ENCODE data around the gene CHPT1. TPM values are rescaled to one million over a fixed set of nuclear protein-coding genes. Genes with fewer than 3 reads are reported as not detected.
"Not testable (repeated sequence)": the region's sequence is repeated elsewhere in the genome, so short reads cannot be mapped to it uniquely, and the experiment has no call there.

CHPT1 gene
- total RNA-seq, 1 experiment from 2014 or later, result 36.4 TPM

GRCh38 chr12:101707131-101707782, 9.8 kb downstream of the CHPT1 start:
- in situ Hi-C loops (cut with HindIII; ENCODE audit: low pct_unique_long_range_greater_than_20kb, low sequenced_read_pairs), result no loop called here
- DNase-seq (ENCODE audit: low read depth), result no peak

GRCh38 chr12:101710288-101710687, 12.8 kb downstream of the CHPT1 start:
- no peak for DNase-seq (ENCODE audit: low read depth)
- in situ Hi-C loops (cut with HindIII; ENCODE audit: low pct_unique_long_range_greater_than_20kb, low sequenced_read_pairs), result no loop called here

- in situ Hi-C loops (cut with HindIII; ENCODE audit: low pct_unique_long_range_greater_than_20kb, low sequenced_read_pairs), result no loop called here
- no peak for DNase-seq (ENCODE audit: low read depth)
Observed at GRCh38 chr12:101713059-101713682, 15.7 kb downstream of the CHPT1 start.

- in situ Hi-C loops (cut with HindIII; ENCODE audit: low pct_unique_long_range_greater_than_20kb, low sequenced_read_pairs), result no loop called here
- DNase-seq (ENCODE audit: low read depth), result no peak
Observed at GRCh38 chr12:101713930-101714329, 16.5 kb downstream of the CHPT1 start.

GRCh38 chr12:101714877-101715444, 17.5 kb downstream of the CHPT1 start:
- DNase-seq (ENCODE audit: low read depth), result no peak
- in situ Hi-C loops (cut with HindIII; ENCODE audit: low pct_unique_long_range_greater_than_20kb, low sequenced_read_pairs), result no loop called here

GRCh38 chr12:101719566-101719965, 22.1 kb downstream of the CHPT1 start:
- no peak for DNase-seq (ENCODE audit: low read depth)
- in situ Hi-C loops (cut with HindIII; ENCODE audit: low pct_unique_long_range_greater_than_20kb, low sequenced_read_pairs), result no loop called here

GRCh38 chr12:101720118-101720517, 22.7 kb downstream of the CHPT1 start:
- DNase-seq (ENCODE audit: low read depth), result no peak
- in situ Hi-C loops (cut with HindIII; ENCODE audit: low pct_unique_long_range_greater_than_20kb, low sequenced_read_pairs), result no loop called here

- in situ Hi-C loops (cut with HindIII; ENCODE audit: low pct_unique_long_range_greater_than_20kb, low sequenced_read_pairs), result no loop called here
- DNase-seq (ENCODE audit: low read depth), result no peak
Observed at GRCh38 chr12:101722392-101722791, 25.0 kb downstream of the CHPT1 start.

GRCh38 chr12:101727098-101727497, 29.7 kb downstream of the CHPT1 start:
- DNase-seq (ENCODE audit: low read depth), result peak; percentile 5

GRCh38 chr12:101729842-101730241, 32.4 kb downstream of the CHPT1 start:
- DNase-seq (ENCODE audit: low read depth), result no peak
- in situ Hi-C loops (cut with HindIII; ENCODE audit: low pct_unique_long_range_greater_than_20kb, low sequenced_read_pairs), result no loop called here

More at GRCh38 chr12:101727098-101727497, 29.7 kb downstream of the CHPT1 start:
- in situ Hi-C loops (cut with HindIII; ENCODE audit: low pct_unique_long_range_greater_than_20kb, low sequenced_read_pairs), result no loop called here

GRCh38 chr12:101732318-101732717, 34.9 kb downstream of the CHPT1 start:
- in situ Hi-C loops (cut with HindIII; ENCODE audit: low pct_unique_long_range_greater_than_20kb, low sequenced_read_pairs), result no loop called here
- no peak for DNase-seq (ENCODE audit: low read depth)

- in situ Hi-C loops (cut with HindIII; ENCODE audit: low pct_unique_long_range_greater_than_20kb, low sequenced_read_pairs), result no loop called here
Observed at GRCh38 chr12:101733166-101733565, 35.7 kb downstream of the CHPT1 start.

GRCh38 chr12:101734482-101734881, 37.0 kb downstream of the CHPT1 start:
- in situ Hi-C loops (cut with HindIII; ENCODE audit: low pct_unique_long_range_greater_than_20kb, low sequenced_read_pairs); DNase-seq (ENCODE audit: low read depth): not testable (repeated sequence)

More at GRCh38 chr12:101733166-101733565, 35.7 kb downstream of the CHPT1 start:
- DNase-seq (ENCODE audit: low read depth), result peak; percentile 65

GRCh38 chr12:101737476-101737875, 40.0 kb downstream of the CHPT1 start:
- in situ Hi-C loops (cut with HindIII; ENCODE audit: low pct_unique_long_range_greater_than_20kb, low sequenced_read_pairs), result no loop called here
- no peak for DNase-seq (ENCODE audit: low read depth)

- DNase-seq (ENCODE audit: low read depth), result no peak
- in situ Hi-C loops (cut with HindIII; ENCODE audit: low pct_unique_long_range_greater_than_20kb, low sequenced_read_pairs), result no loop called here
Observed at GRCh38 chr12:101738920-101739665, 41.7 kb downstream of the CHPT1 start, which contains the start of gene SYCP3. TSS of gene SYCP3 (minus strand) at chr12:101739462. CDS start at chr12:101737935, 1,527 bp downstream.

- DNase-seq (ENCODE audit: low read depth), result no peak
- in situ Hi-C loops (cut with HindIII; ENCODE audit: low pct_unique_long_range_greater_than_20kb, low sequenced_read_pairs), result no loop called here
Observed at GRCh38 chr12:101740566-101740965, 43.1 kb downstream of the CHPT1 start.

- in situ Hi-C loops (cut with HindIII; ENCODE audit: low pct_unique_long_range_greater_than_20kb, low sequenced_read_pairs), result no loop called here
- DNase-seq (ENCODE audit: low read depth), result no peak
Observed at GRCh38 chr12:101740980-101741379, 43.5 kb downstream of the CHPT1 start.

- in situ Hi-C loops (cut with HindIII; ENCODE audit: low pct_unique_long_range_greater_than_20kb, low sequenced_read_pairs), result no loop called here
- no peak for DNase-seq (ENCODE audit: low read depth)
Observed at GRCh38 chr12:101743242-101743641, 45.8 kb downstream of the CHPT1 start.

Measured in Caki2 (cell line).